AG09309 (cell line): ENCODE results near the gene RINT1.

Experiments
- DNase-seq: peaks from one replicate; pipeline ENCODE4 v3.0.0-alpha.2; 2010; ENCODE audit warnings: low read depth
- H3K4me3 ChIP-seq: 2 replicates; pipeline ENCODE4 v1.5.1; 2011; ENCODE audit warnings: mild to moderate bottlenecking, low read depth, low read length, moderate library complexity; ENCODE audit not compliant: control insufficient read depth
- TF ChIP-seq, protein P1 (sequence below): IDR thresholded peaks from 2 replicates; pipeline ENCODE4 v1.5.1; 2011; ENCODE audit warnings: mild to moderate bottlenecking, low read depth, low read length, inconsistent platforms; ENCODE audit not compliant: insufficient read depth, control insufficient read depth; ENCODE audit errors: missing control alignments

Gene RINT1

DNA sequence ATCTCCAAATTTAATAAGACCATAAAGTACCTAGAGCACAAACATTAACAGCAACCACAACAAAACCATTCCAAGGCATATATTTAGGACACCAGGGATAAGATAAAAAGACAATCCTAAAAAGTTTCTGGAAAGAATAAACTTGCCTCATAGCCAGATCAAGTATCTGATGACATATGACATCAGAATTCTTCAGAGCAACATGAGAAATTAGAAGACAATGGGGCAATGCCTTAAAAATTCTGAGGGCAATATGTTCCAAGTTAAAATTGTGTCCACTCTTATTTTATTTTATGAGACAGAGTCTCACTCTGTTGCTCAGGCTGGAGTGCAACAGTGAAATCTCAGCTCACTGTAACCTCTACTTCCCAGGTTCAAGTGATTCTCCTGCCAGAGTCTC lies 46.5 kb downstream of the RINT1 start:
- DNase-seq, result no peak
- TF ChIP-seq, protein P1, sequence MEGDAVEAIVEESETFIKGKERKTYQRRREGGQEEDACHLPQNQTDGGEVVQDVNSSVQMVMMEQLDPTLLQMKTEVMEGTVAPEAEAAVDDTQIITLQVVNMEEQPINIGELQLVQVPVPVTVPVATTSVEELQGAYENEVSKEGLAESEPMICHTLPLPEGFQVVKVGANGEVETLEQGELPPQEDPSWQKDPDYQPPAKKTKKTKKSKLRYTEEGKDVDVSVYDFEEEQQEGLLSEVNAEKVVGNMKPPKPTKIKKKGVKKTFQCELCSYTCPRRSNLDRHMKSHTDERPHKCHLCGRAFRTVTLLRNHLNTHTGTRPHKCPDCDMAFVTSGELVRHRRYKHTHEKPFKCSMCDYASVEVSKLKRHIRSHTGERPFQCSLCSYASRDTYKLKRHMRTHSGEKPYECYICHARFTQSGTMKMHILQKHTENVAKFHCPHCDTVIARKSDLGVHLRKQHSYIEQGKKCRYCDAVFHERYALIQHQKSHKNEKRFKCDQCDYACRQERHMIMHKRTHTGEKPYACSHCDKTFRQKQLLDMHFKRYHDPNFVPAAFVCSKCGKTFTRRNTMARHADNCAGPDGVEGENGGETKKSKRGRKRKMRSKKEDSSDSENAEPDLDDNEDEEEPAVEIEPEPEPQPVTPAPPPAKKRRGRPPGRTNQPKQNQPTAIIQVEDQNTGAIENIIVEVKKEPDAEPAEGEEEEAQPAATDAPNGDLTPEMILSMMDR, result no peak
- no peak overlapping the region for H3K4me3 ChIP-seq

DNA sequence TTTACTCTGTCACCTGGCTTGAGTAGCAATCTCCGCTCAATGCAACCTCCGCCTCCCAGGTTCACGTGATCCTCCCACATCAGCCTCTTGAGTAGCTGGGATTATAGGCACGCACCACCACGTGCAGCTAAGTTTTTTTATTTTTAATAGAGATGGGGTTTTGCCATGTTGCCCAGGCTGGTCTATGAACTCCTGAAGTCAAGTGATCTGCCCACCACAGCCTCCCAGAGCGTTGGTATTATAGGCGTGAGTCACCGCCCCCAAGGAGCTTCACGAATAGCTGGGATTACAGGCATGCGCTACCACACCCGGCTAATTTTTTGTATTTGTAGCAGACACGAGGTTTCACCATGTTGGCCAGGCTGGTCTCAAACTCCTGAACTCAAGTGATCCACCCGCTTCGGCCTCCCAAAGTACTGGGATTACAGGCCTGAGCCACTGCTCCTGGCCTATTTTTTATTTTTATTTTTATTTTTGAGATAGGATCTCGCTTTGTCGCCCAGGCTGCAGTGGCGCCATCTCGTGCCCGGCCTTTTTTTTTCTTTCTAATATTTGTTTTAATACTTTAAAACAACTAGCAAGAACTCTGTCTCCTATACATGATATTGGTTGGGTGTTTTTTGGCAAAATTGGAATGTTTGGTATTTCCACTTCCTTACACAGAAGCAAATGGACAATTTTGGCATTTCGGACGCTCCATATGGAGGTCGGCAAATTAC lies 48.2 kb downstream of the RINT1 start:
- no peak for DNase-seq
- H3K4me3 ChIP-seq, result no peak overlapping the region

DNA sequence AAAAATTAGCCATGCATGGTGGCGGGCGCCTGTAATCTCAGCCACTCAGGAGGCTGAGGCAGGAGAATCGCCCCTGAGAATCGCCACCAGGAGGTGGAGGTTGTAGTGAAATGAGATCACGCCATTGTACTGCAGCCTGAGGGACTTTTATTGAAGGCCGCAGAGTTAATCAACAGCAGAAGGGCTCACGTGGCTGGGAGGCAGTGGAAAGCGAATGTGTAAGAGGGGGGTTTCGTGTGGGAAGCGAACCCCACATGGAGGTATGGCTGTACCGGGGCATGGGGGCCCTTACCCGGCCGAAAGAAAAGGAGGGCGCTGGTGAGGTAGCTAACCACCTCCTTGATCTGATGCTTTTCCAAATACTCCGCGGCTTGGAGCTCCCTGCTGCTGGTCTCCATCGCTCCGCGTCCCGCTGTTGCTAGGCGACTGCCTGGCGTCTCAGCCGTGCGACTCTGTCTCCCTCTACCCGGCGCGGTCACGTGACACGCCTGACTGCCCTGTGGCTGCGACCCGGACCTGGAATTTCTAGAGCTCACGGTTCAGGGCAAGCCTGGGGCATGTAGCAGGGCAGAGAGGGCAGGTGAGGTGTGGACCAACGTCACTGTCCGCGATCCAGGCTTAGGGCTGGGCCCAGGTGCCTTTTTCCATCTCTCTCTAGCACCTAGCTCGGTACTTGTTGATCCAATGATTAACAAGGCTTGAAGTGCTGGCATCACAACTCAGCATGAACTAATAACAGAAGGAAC lies 49.2 kb downstream of the RINT1 start, which contains the start of gene EFCAB10:
Gene EFCAB10, minus strand, starts transcription at position 428 of the 746 bp plus-strand sequence. Its CDS starts 30 bp downstream, at position 398.
- TF ChIP-seq, protein P1, result peak; percentile 27
- no peak for DNase-seq
- peak within 1 kb of the TSS; percentile 29 for H3K4me3 ChIP-seq

More for the DNA sequence above, 48.2 kb downstream of the RINT1 start:
- TF ChIP-seq, protein P1, result no peak

DNA sequence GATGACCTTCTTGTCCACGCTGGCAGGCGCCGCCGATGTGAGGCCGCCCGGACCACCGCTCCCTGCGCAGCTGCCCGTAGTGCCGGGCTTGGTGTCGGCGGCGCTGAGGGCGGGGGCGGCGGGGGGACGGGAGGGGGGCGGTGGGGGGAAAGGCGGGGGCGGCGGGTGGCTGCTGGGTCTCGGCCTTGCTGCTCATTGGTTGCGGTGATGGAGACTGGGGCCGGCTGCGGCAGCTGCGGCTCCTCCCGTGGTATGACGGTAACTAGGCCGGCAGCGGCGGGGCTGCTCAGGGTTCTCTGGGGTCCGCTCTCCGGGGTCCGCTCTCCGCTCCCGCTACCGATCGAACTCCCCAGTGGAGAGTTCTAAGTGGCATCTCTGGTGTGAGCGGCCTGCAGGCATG lies 51.1 kb downstream of the RINT1 start:
- TF ChIP-seq, protein P1, result no peak
- no peak for DNase-seq
- H3K4me3 ChIP-seq, result no peak overlapping the region

DNA sequence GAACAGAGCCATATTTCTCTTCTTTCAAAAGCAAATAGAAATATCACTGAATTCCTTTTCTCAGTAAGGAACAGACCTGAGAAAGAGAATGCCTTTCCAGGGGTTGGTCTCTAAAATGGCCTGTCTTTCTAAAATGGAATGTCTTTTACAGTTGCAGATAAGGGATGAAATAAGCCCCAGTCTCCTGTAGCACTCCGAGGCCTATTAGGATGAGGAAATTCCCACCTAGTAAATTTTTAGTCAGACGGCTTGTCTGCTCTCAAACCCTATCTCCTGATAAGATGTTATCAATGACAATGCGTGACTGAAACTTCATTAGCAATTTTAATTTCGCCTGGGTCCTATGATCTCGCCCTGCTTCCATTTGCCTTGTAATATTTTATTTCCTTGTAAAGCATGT lies 52.2 kb downstream of the RINT1 start:
- no peak for DNase-seq
- H3K4me3 ChIP-seq, result no peak overlapping the region
- TF ChIP-seq, protein P1, result no peak

DNA sequence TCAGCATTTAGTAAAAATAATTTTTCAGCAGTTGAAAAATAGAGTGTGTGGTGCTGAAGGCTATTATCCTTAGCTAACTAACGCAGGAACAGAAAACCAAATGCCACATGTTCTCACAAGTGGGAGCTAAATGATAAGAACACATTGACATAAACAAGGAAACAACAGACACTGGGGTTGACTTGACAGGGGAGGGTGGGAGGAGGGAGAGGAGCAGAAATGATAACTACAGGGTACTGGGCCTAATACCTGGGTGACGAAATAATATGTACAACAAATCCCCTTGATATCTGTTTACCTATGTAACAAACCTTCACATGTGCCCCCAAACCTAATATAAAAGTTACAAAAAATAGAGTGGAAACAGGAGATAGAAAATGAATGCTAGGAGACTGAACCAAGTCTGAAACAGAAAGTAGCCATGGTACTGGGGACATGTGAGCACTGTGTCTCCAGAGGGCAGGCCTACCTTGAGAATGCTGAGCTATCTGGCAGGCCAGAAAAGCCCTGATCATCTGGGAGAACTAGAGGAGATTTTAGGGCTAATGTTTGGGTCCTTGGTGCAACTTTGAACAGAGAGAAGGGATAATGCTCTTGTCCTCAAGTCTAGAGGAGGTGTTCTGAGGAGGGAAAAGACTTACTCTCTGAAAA lies 54.0 kb downstream of the RINT1 start:
- no peak overlapping the region for H3K4me3 ChIP-seq
- DNase-seq, result no peak
- TF ChIP-seq, protein P1, result no peak
